ENCODE data around the gene PCDHA10. TPM values are rescaled to one million over a fixed set of nuclear protein-coding genes. Genes with fewer than 3 reads are reported as not detected.
"Not testable (repeated sequence)": the region's sequence is repeated elsewhere in the genome, so short reads cannot be mapped to it uniquely, and the experiment has no call there.

Gene PCDHA10
- total RNA-seq, 1 donor from 2014 or later = 9.9 TPM

DNA sequence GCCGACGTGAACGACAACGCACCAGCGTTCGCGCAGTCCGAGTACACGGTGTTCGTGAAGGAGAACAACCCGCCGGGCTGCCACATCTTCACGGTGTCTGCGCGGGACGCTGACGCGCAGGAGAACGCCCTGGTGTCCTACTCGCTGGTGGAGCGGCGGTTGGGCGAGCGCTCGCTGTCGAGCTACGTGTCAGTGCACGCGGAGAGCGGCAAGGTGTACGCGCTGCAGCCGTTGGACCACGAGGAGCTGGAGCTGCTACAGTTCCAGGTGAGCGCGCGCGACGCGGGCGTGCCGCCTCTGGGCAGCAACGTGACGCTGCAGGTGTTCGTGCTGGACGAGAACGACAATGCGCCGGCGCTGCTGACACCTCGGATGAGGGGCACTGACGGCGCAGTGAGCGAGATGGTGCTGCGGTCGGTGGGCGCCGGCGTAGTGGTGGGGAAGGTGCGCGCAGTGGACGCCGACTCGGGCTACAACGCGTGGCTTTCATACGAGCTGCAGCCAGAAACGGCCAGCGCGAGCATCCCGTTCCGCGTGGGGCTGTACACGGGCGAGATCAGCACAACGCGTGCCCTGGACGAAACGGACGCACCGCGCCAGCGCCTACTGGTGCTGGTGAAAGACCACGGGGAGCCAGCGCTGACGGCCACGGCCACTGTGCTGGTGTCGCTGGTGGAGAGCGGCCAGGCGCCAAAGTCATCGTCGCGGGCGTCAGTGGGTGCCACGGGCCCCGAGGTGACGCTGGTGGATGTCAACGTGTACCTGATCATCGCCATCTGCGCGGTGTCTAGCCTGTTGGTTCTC, 5.7 kb upstream of the PCDHA10 start:
- H3K9me3 Mint-ChIP-seq = peaks cover 12% of the 10 kb centered on the region
- not testable (repeated sequence) for DNase-seq (ENCODE audit: extremely low spot score, unreplicated experiment); H3K27me3 Mint-ChIP-seq; H3K4me3 Mint-ChIP-seq; H3K27ac Mint-ChIP-seq; H3K4me1 Mint-ChIP-seq (ENCODE audit: unreplicated experiment)
- H3K36me3 Mint-ChIP-seq = peaks cover 18% of the 10 kb centered on the region

GRCh38 chr5:140857177-140857986, 1.7 kb downstream of the PCDHA10 start:
- no peak for DNase-seq (ENCODE audit: extremely low spot score, unreplicated experiment)
- no peaks in the 10 kb centered on the region for H3K27me3 Mint-ChIP-seq
- peaks cover 19% of the 10 kb centered on the region for H3K9me3 Mint-ChIP-seq
- H3K4me3 Mint-ChIP-seq = peak overlapping the region; percentile 87
- no peak overlapping the region for H3K27ac Mint-ChIP-seq
- TF ChIP-seq, protein P1, sequence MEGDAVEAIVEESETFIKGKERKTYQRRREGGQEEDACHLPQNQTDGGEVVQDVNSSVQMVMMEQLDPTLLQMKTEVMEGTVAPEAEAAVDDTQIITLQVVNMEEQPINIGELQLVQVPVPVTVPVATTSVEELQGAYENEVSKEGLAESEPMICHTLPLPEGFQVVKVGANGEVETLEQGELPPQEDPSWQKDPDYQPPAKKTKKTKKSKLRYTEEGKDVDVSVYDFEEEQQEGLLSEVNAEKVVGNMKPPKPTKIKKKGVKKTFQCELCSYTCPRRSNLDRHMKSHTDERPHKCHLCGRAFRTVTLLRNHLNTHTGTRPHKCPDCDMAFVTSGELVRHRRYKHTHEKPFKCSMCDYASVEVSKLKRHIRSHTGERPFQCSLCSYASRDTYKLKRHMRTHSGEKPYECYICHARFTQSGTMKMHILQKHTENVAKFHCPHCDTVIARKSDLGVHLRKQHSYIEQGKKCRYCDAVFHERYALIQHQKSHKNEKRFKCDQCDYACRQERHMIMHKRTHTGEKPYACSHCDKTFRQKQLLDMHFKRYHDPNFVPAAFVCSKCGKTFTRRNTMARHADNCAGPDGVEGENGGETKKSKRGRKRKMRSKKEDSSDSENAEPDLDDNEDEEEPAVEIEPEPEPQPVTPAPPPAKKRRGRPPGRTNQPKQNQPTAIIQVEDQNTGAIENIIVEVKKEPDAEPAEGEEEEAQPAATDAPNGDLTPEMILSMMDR (conservative IDR thresholded peaks at IDR 0.05) = no peak
- peaks cover 35% of the 10 kb centered on the region for H3K36me3 Mint-ChIP-seq
- H3K4me1 Mint-ChIP-seq (ENCODE audit: unreplicated experiment) = no peaks in the 10 kb centered on the region

- no peaks in the 10 kb centered on the region for H3K4me1 Mint-ChIP-seq (ENCODE audit: unreplicated experiment)
- no peak overlapping the region for H3K4me3 Mint-ChIP-seq
- H3K36me3 Mint-ChIP-seq = peaks cover 35% of the 10 kb centered on the region
- no peak overlapping the region for H3K27ac Mint-ChIP-seq
- no peaks in the 10 kb centered on the region for H3K27me3 Mint-ChIP-seq
- TF ChIP-seq, protein P1 (conservative IDR thresholded peaks at IDR 0.05) = no peak
- no peak for DNase-seq (ENCODE audit: extremely low spot score, unreplicated experiment)
- peaks cover 19% of the 10 kb centered on the region for H3K9me3 Mint-ChIP-seq
Observed at GRCh38 chr5:140857987-140858240, 2.2 kb downstream of the PCDHA10 start.

DNA sequence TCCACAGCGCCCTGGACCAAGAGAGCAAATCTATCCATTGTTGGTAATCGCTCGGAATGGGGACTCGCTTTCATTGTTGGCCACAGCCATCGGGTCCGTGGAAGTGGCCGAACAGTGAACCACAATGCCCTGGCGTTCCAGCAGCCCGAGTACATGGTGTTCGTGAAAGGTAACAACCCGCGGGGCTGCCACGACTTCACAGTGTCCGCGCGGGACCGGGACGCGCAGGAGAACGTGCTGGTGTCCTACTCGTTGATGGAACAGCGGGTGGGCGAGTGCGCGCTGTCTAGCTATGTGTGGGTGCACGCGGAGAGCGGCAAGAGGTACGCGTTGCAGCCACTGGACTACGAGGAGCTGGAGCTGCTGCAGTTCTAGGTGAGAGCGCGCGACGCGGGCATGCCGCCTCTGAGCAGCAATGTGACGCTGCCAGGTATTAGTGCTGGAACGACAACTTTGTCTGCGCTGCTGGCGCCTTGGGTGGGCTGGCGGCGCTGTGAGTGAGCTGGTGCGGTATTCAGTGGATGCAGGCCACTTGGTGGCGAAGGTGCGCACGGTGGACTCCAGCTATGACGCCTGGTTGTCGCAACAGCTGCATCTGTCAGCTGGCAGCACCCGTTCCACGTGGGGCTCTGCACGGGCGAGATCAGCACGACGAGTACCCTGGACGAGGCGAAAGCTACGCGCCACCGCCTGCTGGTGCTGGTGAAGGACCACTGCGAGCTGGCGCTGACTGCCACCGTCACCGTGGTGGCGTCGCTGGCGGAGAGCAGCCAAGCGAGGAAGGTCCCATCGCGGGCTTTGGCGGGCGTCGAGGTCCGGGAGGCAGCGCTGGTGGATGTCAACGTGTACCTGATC, 7.0 kb downstream of the PCDHA10 start:
- no peaks in the 10 kb centered on the region for H3K27me3 Mint-ChIP-seq
- H3K4me1 Mint-ChIP-seq (ENCODE audit: unreplicated experiment) = no peaks in the 10 kb centered on the region
- no peak for DNase-seq (ENCODE audit: extremely low spot score, unreplicated experiment)
- H3K9me3 Mint-ChIP-seq = peaks cover 10% of the 10 kb centered on the region
- peaks cover 30% of the 10 kb centered on the region for H3K36me3 Mint-ChIP-seq
- TF ChIP-seq, protein P1 (conservative IDR thresholded peaks at IDR 0.05) = no peak
- H3K27ac Mint-ChIP-seq = no peak overlapping the region
- no peak overlapping the region for H3K4me3 Mint-ChIP-seq

- TF ChIP-seq, protein P1 (conservative IDR thresholded peaks at IDR 0.05) = peak; percentile 66
- Mint-ChIP-seq H3K27me3 (no peaks in the 10 kb centered on the region), H3K9me3 (peaks cover 9% of the 10 kb centered on the region), H3K27ac (peak within 1 kb of the TSS; percentile 74), H3K4me1 (ENCODE audit: unreplicated experiment) (no peaks in the 10 kb centered on the region), H3K36me3 (peaks cover 31% of the 10 kb centered on the region), H3K4me3 (peak within 1 kb of the TSS; percentile 87)
- DNase-seq (ENCODE audit: extremely low spot score, unreplicated experiment) = no peak
Observed at GRCh38 chr5:140868721-140869554, 13.2 kb downstream of the PCDHA10 start, which contains the start of gene PCDHA11. Gene PCDHA11 (plus strand): TSS chr5:140868957. CDS start chr5:140869104, 147 bp downstream.

Measured in type B pancreatic cell (in vitro differentiated cells).